Measurements from ENCODE around the gene NEAT1. TPM values are rescaled to one million over a fixed set of nuclear protein-coding genes. Genes with fewer than 3 reads are reported as not detected.

Gene NEAT1
- total and polyA plus RNA-seq, 2 of the 8 experiments (the other 6 are each of a cell fraction or from before 2014, with no cell fraction given): 2.4 to 10.7 TPM

DNA sequence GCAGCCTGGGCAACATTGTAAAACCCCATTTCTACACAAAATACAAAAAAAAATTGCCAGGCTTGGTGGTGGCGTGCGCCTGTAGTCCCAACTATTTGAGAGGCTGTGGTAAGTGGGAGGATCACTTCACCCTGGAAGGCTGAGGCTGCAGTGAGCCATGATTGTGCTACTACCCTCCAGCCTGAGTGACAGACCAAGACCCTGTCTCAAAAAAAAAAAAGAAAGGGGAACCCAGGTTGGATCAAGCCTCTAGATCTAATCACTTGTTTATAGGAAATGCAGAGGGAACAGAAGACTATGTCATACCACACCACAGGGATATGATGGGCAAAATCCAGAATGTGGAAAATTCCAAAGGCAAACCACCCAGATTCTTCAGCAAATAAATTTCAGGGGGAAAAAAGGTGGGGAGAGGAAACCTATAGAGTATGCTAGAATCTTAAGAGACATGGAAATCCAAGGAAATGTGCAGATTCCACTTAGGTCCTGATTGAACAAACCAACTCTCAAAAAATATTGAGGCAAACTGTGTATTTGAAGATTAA is 59.8 kb downstream of the NEAT1 start:
- Histone ChIP-seq H3K4me2 (ENCODE audit: insufficient read depth in 1 of 2, low read depth in 2 of 2, low read length in 2 of 2) (no peak overlapping the region), H3K27ac (ENCODE audit: low read depth, low read length) (no peak overlapping the region), H2BK12ac (ENCODE audit: low read depth, low read length) (peak overlapping the region; percentile 75; the same call in 1 of the 2 replicates), H3K36me3 (ENCODE audit: control insufficient read depth in 2 of 4, insufficient read depth in 4 of 4, low read length in 3 of 4) (no peaks in the 10 kb centered on the region), H3K79me2 (ENCODE audit: control insufficient read depth in 1 of 2, insufficient read depth in 2 of 2, low read length in 2 of 2) (no peaks in the 10 kb centered on the region), H2BK120ac (replicated peaks; ENCODE audit: low read depth, low read length) (no peak overlapping the region), H4K5ac (ENCODE audit: insufficient read length, low read depth, low read length) (no peak overlapping the region), H3K4me1 (replicated peaks in 1 of 4; ENCODE audit: control insufficient read depth in 3 of 4, insufficient read depth in 4 of 4, low read length in 3 of 4) (peaks cover 13 to 31% (median 24%) of the 10 kb centered on the region in 4 experiments), H4K20me1 (replicated peaks in 1 of 2; ENCODE audit: control insufficient read depth in 1 of 2, insufficient read depth in 2 of 2, low read length in 2 of 2) (no peaks in the 10 kb centered on the region), H3K79me1 (ENCODE audit: low read depth, low read length) (no peaks in the 10 kb centered on the region), H2BK5ac (ENCODE audit: low read depth, low read length) (no peak overlapping the region), H2BK20ac (ENCODE audit: low read length) (0 out of 2 replicates have a peak overlapping the region, but pooled peaks have one; percentile 48), H3K14ac (ENCODE audit: insufficient read length) (no peak overlapping the region), H3K4me3 (ENCODE audit: extremely low read depth in 1 of 4, insufficient read depth in 2 of 4, low read depth in 3 of 4, low read length in 4 of 4) (no peak overlapping the region), H4K91ac (replicated peaks; ENCODE audit: insufficient read length, low read length) (no peak overlapping the region), H3K9ac (replicated peaks in 1 of 4; ENCODE audit: extremely low read depth in 1 of 4, low read depth in 3 of 4, low read length in 3 of 4) (no peak overlapping the region), H2BK15ac (ENCODE audit: low read length) (no peak overlapping the region), H3K56ac (replicated peaks; ENCODE audit: insufficient read length, low read depth, low read length) (no peak overlapping the region), H4K8ac (ENCODE audit: extremely low read depth, insufficient read depth, low read length) (no peak overlapping the region), H3K18ac (ENCODE audit: extremely low read depth, low read length) (no peak overlapping the region), H2AK5ac (ENCODE audit: low read depth, low read length) (no peak overlapping the region), H3K4ac (replicated peaks; ENCODE audit: insufficient read length, low read depth, low read length) (no peak overlapping the region), H3K23ac (ENCODE audit: insufficient read length) (no peak overlapping the region), H2AFZ (ENCODE audit: low read length) (no peak overlapping the region), H3K27me3 (replicated peaks in 1 of 4; ENCODE audit: control insufficient read depth in 3 of 4, extremely low read depth in 1 of 4, insufficient read depth in 3 of 4, low read length in 3 of 4) (no peaks in the 10 kb centered on the region), H3K23me2 (ENCODE audit: low read depth, low read length) (peaks cover 3% of the 10 kb centered on the region), H3K9me3 (ENCODE audit: insufficient read depth in 2 of 2, low read depth in 1 of 2, low read length in 1 of 2) (no peaks in the 10 kb centered on the region)
- POLR2A ChIA-PET (ENCODE audit: partially characterized antibody): interaction anchor here (0.6 to 29.8 kb wide), 5 partner anchors 11 to 148 kb away, joined by 3 to 1569 read pairs (median 1447); partner anchors contain the start of gene MALAT1
- TF ChIP-seq TEAD4 (IDR thresholded peaks at IDR 0.05; ENCODE audit: low read depth, low read length): no peak
- TF ChIP-seq GTF2F1 (IDR thresholded peaks at IDR 0.05; ENCODE audit: borderline replicate concordance, low read depth, low read length): no peak
- TF ChIP-seq CEBPB (IDR thresholded peaks at IDR 0.05; ENCODE audit: low read depth, low read length): no peak
- FAIRE-seq: no peak
- WGBS, 2 experiments (ENCODE audit: extremely low coverage in 1 of 2, insufficient coverage in 1 of 2, insufficient read length in 1 of 2, insufficient replicate concordance in 2 of 2, low coverage in 1 of 2, low lambda C conversion rate in 2 of 2, missing lambda C conversion rate in 1 of 2): 93% methylated on average over 2 of the region's 2 CpGs; no CpG with 5 or more reads in 1 of the 2 experiments
- no peak for DNase-seq (ENCODE audit: low read depth in 1 of 2, low spot score in 2 of 2)
- CTCF ChIA-PET (ENCODE audit: partially characterized antibody): interaction anchor here (0.7 to 26.0 kb wide), 3 partner anchors 11 to 39 kb away, joined by 4 to 809 read pairs (median 7); partner anchors contain the start of gene MALAT1

Measured in H1 (cell line).